ENCODE measurements around the gene CACNG6.

The CACNG6 gene

DNA sequence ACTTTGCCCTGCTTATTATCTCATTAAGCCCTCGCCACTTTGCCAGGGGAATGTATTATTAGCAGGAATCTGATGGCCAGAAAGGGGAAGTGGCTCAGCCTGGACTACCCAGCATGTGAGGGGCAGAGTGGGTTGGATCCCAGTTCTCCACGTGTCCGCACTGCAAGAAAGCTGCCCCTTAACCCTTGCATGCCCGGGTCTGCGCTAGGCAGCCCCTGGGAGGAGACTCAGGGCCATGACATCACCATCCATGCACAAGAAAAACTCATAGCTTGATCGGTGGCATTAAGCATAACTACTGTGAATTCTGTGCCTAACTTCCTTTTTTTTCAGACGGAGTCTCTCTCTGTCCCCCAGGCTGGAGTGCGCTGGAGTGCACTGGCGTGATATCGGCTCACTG, 19.8 kb upstream of the CACNG6 start:
- no peak for DNase-seq

- peak; percentile 42 for DNase-seq
These were observed 13.9 kb upstream of the CACNG6 start for GRCh38 chr19:53977429-53977990.

DNA sequence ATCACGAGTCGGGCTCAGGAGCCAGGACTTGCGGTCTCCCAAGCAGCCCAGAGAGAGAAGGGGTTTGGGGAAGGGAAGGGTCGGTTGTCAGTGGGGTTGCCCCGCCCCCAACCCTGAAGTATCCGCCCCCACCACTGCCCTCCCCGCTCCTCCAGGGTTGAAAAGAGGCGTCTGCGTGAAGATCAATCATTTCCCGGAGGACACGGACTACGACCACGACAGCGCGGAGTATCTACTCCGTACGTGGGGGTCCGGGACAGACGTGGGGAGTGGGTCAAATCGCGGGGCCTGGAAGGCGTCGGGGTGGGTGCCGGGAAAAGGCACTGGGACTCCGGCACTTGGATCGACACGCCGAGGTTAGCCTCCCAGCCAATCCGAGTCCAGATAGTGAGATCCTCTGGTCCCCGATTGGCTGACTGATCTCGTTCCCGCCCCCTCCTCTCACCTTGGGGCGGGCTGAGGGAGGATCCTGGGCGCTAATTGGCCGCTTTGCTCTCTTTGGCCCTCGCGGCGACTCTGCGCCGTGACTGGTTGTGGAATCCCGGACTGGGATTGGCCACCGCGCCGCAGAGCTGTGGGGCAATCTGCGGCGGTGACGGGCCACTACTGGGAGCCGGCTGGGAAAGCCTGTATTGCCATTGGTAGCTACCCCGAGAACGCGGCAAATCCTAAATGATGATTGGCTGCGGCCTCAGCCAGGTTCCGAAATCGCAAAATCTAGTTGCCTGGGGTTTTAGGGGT, 13.3 kb upstream of the CACNG6 start:
- DNase-seq = no peak

DNA sequence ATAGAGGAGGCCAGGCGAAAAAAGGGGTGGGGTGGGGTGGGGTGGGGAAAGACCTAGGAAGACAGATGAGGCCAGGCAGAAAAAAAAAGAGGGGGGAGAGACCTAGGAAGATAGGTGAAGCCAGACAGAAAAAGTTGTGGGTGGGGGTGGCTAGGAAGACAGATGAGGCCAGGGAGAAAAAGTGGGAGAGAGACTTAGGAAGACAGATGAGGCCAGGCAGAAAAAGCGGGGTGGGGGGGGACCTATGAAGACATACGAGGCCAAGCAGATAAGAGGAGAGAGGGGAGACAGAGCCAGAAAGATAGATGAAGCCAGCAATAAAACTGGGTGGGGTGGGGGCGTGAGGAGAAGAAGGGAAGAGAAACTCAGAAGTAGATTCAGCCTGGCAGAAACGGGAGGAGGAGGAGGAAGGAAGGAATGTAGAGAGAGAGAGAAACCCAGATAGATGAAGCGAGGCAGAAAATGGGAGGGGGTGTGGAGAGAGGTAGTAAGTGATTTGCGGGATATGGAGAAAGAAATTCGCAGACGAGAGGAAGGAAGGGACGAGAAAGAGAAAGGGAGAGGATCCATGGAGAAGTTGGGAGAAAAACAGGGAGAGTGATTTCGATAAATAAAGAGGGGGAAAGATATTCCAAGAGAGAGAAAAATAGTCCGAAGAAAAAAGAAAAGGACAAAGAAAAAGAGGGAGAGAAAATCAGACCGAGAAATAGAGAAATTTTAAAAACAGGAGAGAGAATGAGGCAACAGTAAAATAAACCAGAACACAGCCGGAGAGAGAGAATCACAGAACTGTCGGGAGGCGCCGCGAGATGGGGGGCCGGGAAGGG, 12.2 kb upstream of the CACNG6 start:
- no peak for DNase-seq

GRCh38 chr19:53980539-53981375, 10.7 kb upstream of the CACNG6 start:
- no peak for DNase-seq

GRCh38 chr19:53981376-53981951, 10.0 kb upstream of the CACNG6 start:
- DNase-seq = no peak

DNA sequence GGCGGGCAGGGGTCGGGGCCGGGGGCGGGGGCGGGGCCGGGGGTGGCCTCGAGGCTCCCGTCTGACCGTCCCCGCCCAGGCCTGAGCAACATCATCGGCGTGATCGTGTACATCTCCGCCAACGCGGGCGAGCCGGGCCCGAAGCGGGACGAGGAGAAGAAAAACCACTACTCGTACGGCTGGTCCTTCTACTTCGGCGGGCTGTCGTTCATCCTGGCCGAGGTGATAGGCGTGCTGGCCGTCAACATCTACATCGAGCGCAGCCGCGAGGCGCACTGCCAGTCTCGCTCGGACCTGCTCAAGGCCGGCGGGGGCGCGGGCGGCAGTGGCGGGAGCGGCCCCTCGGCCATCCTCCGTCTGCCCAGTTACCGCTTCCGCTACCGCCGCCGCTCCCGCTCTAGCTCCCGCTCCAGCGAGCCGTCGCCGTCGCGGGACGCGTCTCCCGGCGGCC, 9.4 kb upstream of the CACNG6 start:
- no peak for DNase-seq

GRCh38 chr19:53982611-53983010, 8.8 kb upstream of the CACNG6 start:
- no peak for DNase-seq

- DNase-seq = no peak
These were observed 7.8 kb upstream of the CACNG6 start for GRCh38 chr19:53983457-53984289.

DNA sequence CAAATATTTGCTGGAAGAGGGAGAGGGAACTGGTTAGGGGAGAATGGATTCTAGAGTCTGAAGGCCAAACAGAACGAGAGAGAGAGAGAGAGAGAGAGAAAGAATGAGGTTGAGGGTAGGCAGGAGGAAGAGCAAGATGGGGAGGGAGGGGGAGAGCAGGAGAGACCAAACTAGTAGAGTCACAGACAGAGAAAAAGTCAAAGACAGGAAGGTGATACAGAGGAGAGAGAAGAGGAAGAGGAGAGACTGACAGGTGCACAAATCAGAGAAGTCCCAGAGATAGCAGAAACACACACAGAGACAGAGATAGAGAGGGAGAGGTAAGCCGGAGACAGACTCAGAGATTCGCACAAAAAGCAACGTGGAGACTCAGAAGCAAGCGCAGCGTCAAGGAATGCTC, 5.6 kb upstream of the CACNG6 start:
- no peak for DNase-seq

DNA sequence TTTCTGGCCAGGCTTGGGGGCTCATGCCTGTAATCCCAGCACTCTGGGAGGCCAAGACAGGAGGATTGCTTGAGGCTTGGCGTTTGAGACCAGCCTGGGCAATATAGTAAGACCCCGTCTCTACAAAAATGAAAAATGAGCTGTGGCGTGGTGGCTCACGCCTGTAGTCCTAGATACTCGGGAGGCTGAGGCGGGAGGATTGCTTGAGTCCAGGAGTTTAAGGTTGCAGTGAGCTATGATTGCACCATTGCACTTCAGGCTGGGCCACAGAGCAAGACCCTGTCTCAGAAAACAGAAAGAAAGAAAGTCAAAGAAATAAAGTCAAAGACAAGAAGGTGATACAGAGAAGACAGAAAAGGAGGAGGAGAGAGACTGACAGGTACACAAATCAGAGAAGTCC, 2.5 kb upstream of the CACNG6 start:
- DNase-seq = no peak

GRCh38 chr19:53989600-53990533, 1.6 kb upstream of the CACNG6 start:
- DNase-seq = no peak

GRCh38 chr19:53992211-53992610, 774 bp downstream of the CACNG6 start:
- DNase-seq = no peak

GRCh38 chr19:53992815-53993214, 1.4 kb downstream of the CACNG6 start:
- DNase-seq = no peak

DNA sequence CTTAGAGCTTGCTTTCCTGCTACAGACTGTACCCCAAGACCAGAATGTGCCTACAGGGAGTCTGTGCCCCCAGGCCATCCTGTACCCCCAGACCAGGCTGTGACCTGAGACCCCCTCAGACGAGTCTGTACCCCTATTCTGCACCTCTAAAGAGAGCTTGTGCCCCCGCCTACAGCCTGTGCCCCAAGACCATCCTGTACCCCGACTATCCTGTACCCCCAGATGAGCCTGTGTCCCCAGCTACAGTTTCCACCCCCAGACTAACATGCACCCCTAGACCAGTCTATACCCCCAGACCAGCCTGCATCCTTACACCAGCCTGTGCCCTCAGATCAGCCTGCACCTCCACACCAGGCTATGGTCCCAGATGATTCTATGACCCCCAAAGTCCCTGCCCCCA, 2.0 kb downstream of the CACNG6 start:
- DNase-seq = no peak

GRCh38 chr19:53994811-53995210, 3.4 kb downstream of the CACNG6 start:
- no peak for DNase-seq

DNA sequence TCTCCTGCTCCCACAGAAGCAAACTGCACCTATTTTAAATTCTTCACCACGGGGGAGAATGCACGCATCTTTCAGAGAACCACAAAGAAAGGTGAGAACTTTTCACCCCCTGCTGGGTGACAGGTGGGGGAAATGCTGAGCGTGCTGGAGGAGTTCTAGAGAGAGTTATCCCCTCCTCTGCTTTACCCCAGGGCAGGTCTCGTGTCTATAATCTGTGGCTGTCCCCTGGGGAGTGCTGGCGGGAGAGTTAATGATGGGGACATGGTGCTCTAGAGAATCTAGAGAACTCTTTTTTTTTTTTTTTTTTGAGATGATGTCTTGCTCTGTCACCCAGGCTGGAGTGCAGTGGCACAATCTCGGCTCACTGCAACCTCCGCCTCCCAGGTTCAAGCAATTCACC, 6.8 kb downstream of the CACNG6 start:
- no peak for DNase-seq

DNA sequence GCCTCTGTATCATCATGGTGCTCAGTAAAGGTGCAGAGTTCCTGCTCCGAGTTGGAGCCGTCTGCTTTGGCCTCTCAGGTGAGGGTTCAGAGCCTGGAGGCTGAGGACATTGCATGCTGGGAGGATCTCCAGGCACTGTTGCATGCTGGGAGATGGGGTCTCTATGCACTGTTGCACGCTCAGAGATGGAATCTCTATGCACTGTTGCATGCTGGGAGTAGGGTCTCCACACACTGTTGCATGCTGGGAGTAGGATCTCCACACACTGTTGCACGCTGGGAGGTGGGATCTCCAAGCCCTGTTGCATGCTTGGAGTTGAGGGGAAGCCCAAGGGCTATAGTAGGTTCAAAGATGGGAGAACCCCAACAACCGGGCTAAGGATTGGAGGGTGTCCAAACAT, 8.3 kb downstream of the CACNG6 start:
- DNase-seq = no peak

DNA sequence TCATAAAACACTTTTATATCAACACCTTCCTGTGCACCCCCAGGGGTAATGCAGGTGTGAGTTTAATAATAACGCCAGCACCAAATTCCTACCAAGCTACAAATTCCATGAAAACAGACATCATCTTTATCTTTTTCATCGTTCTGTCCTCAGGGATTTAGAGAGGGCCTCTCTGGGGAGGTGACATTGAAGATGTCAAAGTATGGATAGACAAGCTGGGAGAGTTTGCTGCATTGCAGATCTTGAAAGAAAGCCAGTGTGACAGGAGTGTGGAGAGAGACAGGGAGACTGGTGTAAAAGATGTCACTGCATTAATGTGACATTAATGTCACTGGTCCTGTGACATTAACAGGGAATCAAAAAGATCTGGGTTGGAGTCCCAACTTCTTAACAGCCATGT, 10.1 kb downstream of the CACNG6 start:
- DNase-seq = no peak

- no peak for DNase-seq
These were observed 11.3 kb downstream of the CACNG6 start for GRCh38 chr19:54002495-54003315.
